Umbilical cord (tissue), 2 donors: Measurements from ENCODE around the gene CCDC142. TPM values are rescaled to one million over a fixed set of nuclear protein-coding genes. Genes with fewer than 3 reads are reported as not detected.
A peak's percentile ranks its signal among the peaks of the same experiment; 100 is the strongest.
"Not testable (repeated sequence)": the region's sequence is repeated elsewhere in the genome, so short reads cannot be mapped to it uniquely, and the experiment has no call there.

Experiments used
- DNase-seq: peaks from one replicate; pipeline ENCODE4 v3.0.0-alpha.2; 2015; ENCODE audit warnings: low spot score
- total RNA-seq: library from RNA; depleted of rRNA; stranded (reverse); fragments of >200 nt; gene quantifications from one replicate; pipeline ENCODE4 v1.2.3, GENCODE V29; 2014; ENCODE audit warnings: low replicate concordance; ENCODE audit not compliant: insufficient read depth

Gene CCDC142
- total RNA-seq, 1 donor from 2014 or later = 35.2 TPM

- not testable (repeated sequence) for DNase-seq
Observed at GRCh38 chr2:74442483-74443297, 40.1 kb downstream of the CCDC142 start.

GRCh38 chr2:74441690-74442482 is 40.9 kb downstream of the CCDC142 start, which contains the start of gene RTKN:
RTKN (minus strand) TSS chr2:74441937; CDS start chr2:74441816, 121 bp downstream.
- peak; percentile 25 for DNase-seq

GRCh38 chr2:74441170-74441689 is 41.6 kb downstream of the CCDC142 start:
- no peak for DNase-seq

- DNase-seq = peak; percentile 97
Observed at GRCh38 chr2:74440378-74441169, 42.2 kb downstream of the CCDC142 start.

GRCh38 chr2:74439803-74440377 is 42.9 kb downstream of the CCDC142 start:
- peak; percentile 89 for DNase-seq

GRCh38 chr2:74439373-74439772 is 43.4 kb downstream of the CCDC142 start:
- no peak for DNase-seq

- no peak for DNase-seq
Observed at GRCh38 chr2:74438248-74438647, 44.5 kb downstream of the CCDC142 start.

- DNase-seq = no peak
Observed at GRCh38 chr2:74436848-74437695, 45.7 kb downstream of the CCDC142 start.

GRCh38 chr2:74436111-74436805 is 46.5 kb downstream of the CCDC142 start:
- DNase-seq = no peak

- DNase-seq = no peak
Observed at GRCh38 chr2:74430502-74430901, 52.3 kb downstream of the CCDC142 start.

GRCh38 chr2:74429487-74430451 is 53.0 kb downstream of the CCDC142 start:
- no peak for DNase-seq

- DNase-seq = no peak
Observed at GRCh38 chr2:74428675-74429074, 54.1 kb downstream of the CCDC142 start.

- no peak for DNase-seq
Observed at GRCh38 chr2:74427551-74427950, 55.2 kb downstream of the CCDC142 start.

- no peak for DNase-seq
Observed at GRCh38 chr2:74426181-74426758, 56.5 kb downstream of the CCDC142 start.

GRCh38 chr2:74425523-74425922 is 57.3 kb downstream of the CCDC142 start:
- no peak for DNase-seq

- no peak for DNase-seq
Observed at GRCh38 chr2:74424995-74425406, 57.8 kb downstream of the CCDC142 start.

GRCh38 chr2:74424139-74424992 is 58.4 kb downstream of the CCDC142 start:
- no peak for DNase-seq
